Astrocyte (in vitro differentiated cells and primary cell): ENCODE data around the gene GIMAP8.

ENCODE experiments used
- CTCF ChIP-seq: IDR thresholded peaks from 2 replicates; pipeline ENCODE4 v1.5.1; 2011; ENCODE audit warnings: low read depth, mild to moderate bottlenecking, inconsistent platforms, low read length, moderate library complexity; ENCODE audit not compliant: insufficient read depth
- EZH2 ChIP-seq: IDR thresholded peaks from 2 replicates; pipeline ENCODE4 v1.6.1; 2012; ENCODE audit warnings: mild to moderate bottlenecking, low read length, inconsistent platforms; ENCODE audit not compliant: insufficient read depth

DNA sequence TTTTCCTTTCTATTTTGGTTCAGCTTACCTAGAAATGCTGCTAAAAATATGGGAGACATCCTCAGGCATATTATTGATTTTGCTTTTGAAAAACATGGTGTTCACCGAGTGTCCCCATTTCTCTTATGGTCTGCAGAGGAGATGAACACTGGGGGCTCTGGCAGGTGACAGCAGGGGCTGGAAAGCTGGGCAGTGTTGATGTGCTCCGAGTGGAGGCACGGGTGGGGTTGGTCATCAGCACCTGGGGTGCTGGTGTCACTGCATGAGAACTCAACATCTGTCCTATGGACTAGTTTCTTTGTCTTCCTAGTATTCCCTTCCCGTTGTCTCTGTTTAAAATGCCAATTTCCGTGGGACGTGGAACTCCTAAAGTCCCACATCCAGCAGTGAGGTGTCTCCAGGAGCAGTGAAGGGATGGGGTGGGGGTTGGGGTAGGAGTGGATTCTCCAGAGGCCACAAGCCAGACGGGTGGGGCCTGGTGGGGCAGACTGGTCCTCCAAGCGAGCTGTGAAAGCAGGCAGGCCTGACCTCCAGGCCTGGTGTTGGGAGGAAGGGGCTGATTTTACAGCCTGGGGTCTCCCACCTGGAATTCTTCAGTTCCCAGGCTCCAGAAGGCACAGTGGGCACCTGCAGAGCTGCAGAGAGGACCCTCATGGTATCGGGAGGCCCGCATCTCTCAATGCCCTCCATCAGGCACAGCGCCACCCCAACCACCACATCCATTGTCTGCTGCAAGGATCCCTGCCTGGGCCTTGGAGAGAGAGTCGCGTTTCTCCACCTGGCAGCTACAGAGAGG, 46.9 kb upstream of the GIMAP8 start:
- no peak for TF ChIP-seq CTCF
- TF ChIP-seq EZH2: no peak
